GM12872 (cell line): ENCODE measurements around the gene CSRNP2.

ENCODE experiments used
- TF ChIP-seq, protein P1 (sequence below): IDR thresholded peaks from 3 replicates; pipeline ENCODE4 v1.5.1; 2011; ENCODE audit warnings: low read depth, mild to moderate bottlenecking, low read length, moderate library complexity; ENCODE audit not compliant: insufficient read depth

The CSRNP2 gene

DNA sequence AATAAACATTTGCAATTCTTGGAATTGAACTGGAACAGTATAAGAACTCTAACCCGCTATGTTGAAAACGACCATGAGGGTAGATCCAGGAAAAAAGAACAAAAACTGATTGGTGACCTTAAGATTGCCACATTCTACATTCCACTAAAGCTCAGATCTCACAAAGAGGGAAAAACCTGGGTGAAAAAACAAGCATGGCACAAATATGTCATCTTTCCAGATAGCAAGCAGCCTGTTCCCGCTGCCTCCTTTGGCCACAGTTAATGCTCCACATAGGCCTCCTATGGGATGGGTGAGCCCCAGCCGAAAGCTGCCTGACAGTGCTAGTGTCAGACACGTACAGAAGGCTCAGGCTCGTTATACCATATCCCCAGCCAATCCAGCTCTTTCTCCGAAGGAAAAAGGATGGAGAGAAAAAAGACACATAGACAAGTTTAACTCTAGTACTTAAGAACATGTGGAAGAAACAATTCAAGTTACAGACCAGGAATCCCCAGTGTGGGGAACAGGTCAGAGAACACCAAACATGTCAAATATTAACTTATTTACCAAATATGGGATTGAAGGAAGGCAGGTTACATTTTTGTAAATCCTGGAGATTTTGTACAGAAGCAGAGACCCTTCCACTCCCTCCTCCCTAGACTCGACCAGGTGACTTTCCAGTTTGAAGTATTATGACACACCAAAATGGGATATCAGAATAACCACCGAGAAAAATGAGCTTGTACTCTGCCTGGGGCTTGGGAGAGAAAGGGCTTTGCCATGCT lies 20.6 kb downstream of the CSRNP2 start:
- TF ChIP-seq, protein P1, sequence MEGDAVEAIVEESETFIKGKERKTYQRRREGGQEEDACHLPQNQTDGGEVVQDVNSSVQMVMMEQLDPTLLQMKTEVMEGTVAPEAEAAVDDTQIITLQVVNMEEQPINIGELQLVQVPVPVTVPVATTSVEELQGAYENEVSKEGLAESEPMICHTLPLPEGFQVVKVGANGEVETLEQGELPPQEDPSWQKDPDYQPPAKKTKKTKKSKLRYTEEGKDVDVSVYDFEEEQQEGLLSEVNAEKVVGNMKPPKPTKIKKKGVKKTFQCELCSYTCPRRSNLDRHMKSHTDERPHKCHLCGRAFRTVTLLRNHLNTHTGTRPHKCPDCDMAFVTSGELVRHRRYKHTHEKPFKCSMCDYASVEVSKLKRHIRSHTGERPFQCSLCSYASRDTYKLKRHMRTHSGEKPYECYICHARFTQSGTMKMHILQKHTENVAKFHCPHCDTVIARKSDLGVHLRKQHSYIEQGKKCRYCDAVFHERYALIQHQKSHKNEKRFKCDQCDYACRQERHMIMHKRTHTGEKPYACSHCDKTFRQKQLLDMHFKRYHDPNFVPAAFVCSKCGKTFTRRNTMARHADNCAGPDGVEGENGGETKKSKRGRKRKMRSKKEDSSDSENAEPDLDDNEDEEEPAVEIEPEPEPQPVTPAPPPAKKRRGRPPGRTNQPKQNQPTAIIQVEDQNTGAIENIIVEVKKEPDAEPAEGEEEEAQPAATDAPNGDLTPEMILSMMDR: no peak

DNA sequence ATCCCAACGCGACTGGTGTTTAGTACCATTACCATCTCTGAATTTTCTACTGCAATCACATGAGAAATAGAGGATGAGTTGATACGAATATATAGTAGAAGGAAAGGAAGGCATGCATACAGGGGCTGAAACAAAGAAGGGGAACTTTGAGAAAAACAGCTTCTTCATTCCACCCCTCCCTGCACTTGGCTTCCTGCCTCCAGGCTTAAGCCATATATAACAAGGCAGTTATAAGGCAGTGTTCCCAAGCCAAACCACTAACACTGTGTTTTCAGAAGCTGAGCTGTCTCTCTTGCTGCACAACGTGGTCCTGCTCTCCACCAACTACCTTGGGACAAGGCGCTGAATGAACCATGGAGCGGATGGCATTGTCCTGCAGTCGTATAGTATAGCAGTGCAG lies 24.3 kb downstream of the CSRNP2 start:
- TF ChIP-seq, protein P1: no peak

DNA sequence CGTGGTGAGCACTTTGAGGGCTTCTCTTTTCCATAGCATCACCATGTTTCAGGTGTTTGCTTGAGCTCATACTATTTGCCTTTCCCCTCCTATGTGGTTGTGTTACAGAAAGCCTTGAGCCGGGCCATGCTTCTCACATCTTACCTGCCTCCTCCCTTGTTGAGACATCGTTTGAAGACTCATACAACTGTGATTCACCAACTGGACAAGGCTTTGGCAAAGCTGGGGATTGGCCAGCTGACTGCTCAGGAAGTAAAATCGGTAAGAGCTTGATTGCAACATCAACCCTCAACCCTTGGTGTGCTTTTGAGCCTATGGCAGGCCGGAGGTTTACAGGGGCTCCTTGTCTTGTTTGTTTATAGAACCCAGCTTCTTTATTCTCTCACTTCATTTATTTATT lies 27.2 kb downstream of the CSRNP2 start:
- TF ChIP-seq, protein P1: no peak

DNA sequence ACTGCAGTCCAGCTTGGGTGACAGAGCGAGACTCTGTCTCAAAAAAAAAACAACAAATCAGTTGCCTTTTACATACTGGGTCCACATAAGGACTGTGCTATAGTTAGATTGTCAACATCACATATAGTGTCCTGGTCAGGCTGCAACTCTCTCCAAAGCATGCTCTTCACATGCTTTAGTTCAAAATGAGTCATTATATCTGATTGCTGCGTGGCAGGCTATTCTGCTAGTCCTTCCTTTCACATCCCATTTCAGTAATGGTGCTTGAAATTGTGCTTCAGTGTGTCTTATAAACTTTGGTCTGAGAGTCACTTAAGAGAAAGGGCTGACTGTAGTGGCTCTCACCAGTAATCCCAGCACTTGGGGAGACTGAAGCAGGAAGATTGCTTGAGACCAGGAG lies 28.3 kb downstream of the CSRNP2 start:
- TF ChIP-seq, protein P1: no peak

DNA sequence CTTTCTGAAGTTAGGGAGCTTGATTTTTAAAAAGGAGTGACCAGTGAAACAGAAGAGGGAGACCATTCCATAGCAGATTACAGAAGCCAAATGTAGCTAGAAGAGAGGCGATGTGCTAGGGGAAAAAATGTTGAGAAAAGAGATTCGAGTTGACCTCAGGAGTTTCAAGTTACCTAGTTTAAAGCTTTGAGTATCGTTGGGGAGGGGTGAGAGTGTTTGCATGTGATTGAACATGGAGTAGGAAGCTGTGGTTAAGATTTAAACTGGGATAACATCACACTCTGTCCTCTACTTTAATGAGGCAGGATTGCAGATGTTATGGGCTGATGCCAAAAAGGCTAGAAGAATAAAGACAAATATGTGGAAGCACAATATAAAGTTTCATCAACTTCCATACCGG lies 31.6 kb downstream of the CSRNP2 start:
- TF ChIP-seq, protein P1: no peak

DNA sequence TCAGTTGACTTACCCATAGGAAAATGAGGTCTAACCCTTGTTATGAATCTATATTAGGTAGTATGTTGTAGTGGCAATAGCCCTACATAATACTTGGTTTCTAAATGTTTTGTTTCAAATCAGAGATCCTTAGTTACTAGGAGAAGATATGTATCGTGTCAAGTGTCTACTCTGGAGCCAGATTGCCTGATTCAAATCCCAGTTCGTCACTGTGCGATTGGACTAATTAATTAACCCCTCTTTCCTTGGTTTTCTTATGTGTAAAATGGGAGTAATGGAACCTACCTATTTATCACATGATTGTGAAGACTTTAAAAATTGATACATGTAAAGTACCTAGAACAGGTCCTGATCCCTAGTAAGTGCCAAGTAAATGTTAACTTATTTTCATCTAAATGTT lies 33.9 kb downstream of the CSRNP2 start:
- TF ChIP-seq, protein P1: no peak

DNA sequence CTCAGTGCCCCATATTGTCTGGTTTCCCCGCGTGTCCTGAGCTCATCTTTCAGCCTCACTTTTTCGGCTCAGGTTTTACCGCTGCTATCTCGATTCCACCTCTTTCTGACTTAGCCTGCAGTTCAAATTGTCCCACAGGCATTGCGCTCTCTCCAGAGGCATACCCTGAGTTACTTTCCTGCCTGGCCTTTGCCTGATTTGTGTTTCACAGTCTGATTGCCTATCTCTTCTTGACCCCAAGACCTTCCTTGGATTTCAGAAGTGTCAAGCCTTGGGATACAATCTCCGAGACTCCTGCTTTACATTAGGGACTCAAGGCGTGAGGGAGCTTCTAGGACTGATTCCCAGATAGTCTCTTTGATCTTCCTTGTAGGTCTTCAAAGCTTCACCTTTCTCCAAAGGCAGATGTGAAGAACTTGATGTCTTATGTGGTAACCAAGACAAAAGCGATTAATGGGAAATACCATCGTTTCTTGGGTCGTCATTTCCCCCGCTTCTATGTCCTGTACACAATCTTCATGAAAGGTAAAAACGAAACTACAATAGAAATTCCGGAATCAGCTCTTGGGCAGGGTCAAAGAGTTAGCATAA lies 34.6 kb downstream of the CSRNP2 start:
- TF ChIP-seq, protein P1: no peak
